Gastrocnemius medialis (tissue), 4 donors: ENCODE data around the gene CCDC81.

ENCODE experiments used
- CTCF ChIP-seq, 5 experiments: fragments of 450-650 bp in 3 of 5; fragments of 200-600 bp in 2 of 5; sonication (generic) in 2 of 5; IDR thresholded peaks in 4 of 5; conservative IDR thresholded peaks in 1 of 5; 1 replicate in 4 of 5; 2 replicates in 1 of 5; pipeline ENCODE4 v1.5.1; 2016 to 2019; ENCODE audit warnings: antibody characterized with exemption in 5 of 5, mild to moderate bottlenecking in 3 of 5, moderate library complexity in 3 of 5
- POLR2A ChIP-seq, 2 donors: fragments of 450-650 bp; IDR thresholded peaks; one replicate each; pipeline ENCODE4 v1.6.1; 2017; ENCODE audit warnings: antibody characterized with exemption in 2 of 2, mild to moderate bottlenecking in 2 of 2, moderate library complexity in 2 of 2

- no peak for TF ChIP-seq CTCF (IDR thresholded peaks at IDR 0.05 in 4 of 5, conservative IDR thresholded peaks at IDR 0.05 in 1 of 5)
- no peak for TF ChIP-seq POLR2A (IDR thresholded peaks at IDR 0.05)
Measured at GRCh38 chr11:86446924-86447285, 72.2 kb downstream of the CCDC81 start.
